HG03354 (cell line): Measurements from ENCODE around the gene IGSF6.
"Not testable (repeated sequence)": the region's sequence is repeated elsewhere in the genome, so short reads cannot be mapped to it uniquely, and the experiment has no call there.

Experiments used
- ATAC-seq: cut with Tn5 transposase; IDR thresholded peaks from one replicate; pipeline ENCODE4 v1.9.1; 2021; ENCODE audit warnings: mild to moderate bottlenecking; ENCODE audit not compliant: unreplicated experiment, poor library complexity, severe bottlenecking

The IGSF6 gene

GRCh38 chr16:21608639-21609328 is 43.6 kb downstream of the IGSF6 start:
- ATAC-seq: no peak

DNA sequence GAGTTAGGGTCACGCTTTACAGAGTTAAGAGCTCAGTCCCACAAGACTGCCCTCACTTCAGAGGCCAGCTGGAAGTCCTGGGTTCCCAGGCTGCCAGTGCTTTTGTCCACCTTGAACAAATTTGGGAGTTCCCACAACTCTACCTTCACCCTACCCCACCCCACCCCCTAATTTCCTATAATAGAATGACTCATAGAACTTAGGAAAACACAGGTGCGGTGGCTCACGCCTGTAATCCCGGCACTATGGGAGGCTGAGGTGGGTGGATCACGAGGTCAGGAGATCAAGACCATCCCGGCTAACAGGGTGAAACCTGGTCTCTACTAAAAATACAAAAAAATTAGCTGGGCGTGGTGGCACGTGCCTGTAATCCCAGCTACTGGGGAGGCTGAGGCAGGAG is 46.6 kb downstream of the IGSF6 start:
- not testable (repeated sequence) for ATAC-seq

DNA sequence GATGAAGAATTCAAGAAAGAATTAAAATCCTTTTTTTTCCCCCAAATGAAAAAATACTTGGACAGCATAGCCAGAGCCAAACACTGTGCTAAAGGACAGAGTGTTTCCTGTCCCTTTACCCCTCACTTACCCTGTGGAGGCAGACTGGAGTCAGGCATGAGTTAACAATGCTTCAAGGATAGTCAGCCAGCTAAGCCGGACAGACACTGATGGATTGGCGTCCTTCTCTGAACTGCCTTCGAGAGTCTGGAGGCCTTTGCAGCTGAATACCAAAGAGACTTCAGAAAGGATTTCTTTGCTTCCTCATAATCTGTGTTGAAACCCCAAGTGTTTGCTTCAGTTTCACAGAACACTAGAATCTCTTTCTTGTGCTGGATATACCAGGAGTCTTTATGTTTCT is 48.5 kb downstream of the IGSF6 start:
- no peak for ATAC-seq

DNA sequence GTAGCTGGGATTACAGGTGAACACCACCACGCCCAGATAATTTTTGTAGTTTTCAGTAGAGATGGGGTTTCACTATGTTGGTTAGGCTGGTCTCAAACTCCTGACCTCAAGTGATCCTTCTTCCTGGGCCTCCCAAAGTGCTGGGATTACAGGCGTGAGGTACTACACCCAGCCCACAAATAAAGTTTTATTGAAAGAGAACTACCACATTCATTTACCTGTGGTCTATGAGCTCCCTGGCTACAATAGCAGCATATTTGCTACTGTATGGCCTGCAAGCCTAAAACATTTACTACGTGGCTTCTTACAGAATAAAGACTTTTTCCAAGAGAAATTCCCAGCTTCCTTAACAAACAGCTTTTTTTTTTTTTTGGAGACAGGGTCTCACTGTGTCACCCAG is 49.6 kb downstream of the IGSF6 start:
- no peak for ATAC-seq

DNA sequence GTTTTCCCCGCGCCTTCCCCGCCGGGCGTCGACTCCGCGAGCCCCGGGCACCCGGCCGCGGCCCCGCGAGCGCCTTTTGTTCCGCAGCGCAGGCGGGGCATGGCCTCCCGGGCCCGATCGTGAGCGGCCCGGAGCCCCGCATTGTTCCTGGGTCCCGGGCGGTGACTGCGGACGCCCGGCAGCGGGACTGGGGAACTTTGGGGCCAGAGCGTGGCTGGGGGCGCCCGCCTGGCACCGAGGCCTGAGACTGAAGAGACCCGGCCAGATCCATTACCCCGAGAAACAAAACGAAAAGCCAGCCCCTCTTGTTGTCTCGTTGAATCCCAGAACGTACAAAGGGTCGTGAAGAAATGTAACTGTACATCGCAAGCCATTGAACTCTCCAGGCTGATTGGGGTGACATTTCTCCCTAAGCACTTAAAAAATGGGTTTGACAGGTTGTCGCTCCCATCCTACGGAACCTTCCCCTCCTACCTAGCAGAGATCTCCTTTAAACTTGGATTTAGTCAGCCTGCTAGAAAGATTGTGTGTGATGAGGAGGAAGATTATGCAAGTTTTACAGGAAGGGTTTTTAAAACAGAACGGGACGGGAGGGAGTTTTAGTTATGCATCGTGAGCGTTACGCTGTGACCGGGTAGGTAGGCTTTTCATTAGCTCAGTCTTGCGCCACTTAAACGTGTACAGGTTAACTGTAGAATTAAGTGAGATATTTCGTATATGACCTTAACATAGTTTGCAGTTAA is 52.2 kb downstream of the IGSF6 start:
- ATAC-seq: peak; percentile 29

DNA sequence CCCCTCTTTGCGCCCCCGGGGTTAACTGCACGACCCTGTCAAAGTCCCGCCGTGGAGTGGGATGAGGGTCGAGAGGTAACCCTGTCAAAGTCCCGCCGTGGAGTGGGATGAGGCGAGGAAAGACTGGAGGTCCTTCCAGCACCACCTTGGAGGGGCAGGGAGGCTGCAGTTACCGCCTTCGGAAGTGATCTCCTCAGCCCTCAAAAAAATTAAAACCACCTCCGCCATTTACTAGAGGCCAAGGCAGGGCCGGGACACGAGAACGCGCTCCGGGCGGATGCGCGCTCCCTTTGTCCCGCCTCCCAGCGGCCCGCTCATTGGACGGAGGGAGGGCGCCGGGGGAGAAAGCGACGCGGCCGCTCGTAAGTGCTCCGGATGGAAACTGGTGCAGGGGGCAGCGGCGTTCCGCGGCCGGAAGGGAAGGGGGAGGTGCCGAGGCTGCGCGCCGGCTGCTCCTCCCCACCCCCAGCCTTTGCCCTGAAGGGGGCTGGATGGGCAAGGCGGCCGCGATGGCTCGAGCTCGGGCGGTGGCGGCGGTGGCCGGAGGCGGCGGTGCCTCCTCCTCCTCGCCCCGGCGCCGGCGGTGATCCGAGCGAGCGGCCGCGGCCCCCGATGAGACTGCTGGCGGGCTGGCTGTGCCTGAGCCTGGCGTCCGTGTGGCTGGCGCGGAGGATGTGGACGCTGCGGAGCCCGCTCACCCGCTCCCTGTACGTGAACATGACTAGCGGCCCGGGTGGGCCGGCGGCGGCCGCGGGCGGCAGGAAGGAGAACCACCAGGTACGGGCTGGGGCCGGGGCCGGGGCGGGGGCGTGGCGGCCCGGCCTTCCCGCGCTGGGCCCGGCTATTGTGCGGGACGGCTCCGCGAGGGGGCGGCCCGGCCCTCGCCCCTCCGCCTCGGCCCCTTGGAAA is 53.0 kb downstream of the IGSF6 start, which contains the start of gene METTL9:
METTL9 (plus strand) TSS at position 456 of the 909 bp plus-strand sequence; CDS start at position 613, 157 bp downstream.
- peak; percentile 92 for ATAC-seq

DNA sequence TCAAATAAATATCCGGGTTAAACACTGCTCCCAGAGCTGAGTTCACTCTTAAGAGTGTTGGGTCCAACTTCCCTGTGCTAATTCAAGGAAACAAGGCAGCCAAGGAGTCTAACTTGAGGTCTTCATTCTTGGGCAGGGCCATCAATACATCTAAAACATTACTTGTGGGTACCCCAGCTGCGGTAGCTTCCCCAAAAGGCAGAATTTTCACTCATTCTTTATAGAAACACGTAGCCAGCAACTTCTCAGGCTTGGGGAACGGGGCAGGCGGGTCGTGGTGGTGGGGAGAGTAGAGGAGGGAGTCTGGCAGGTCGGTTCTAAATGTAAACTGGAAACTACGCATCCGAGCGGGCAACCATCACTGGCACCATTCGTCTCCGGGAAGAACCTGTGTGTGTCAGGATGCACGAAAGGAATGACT is 53.7 kb downstream of the IGSF6 start:
- ATAC-seq: no peak

- ATAC-seq: no peak
Observed at GRCh38 chr16:21598206-21598605, 54.2 kb downstream of the IGSF6 start.

- ATAC-seq: no peak
Observed at GRCh38 chr16:21597561-21598030, 54.8 kb downstream of the IGSF6 start.

DNA sequence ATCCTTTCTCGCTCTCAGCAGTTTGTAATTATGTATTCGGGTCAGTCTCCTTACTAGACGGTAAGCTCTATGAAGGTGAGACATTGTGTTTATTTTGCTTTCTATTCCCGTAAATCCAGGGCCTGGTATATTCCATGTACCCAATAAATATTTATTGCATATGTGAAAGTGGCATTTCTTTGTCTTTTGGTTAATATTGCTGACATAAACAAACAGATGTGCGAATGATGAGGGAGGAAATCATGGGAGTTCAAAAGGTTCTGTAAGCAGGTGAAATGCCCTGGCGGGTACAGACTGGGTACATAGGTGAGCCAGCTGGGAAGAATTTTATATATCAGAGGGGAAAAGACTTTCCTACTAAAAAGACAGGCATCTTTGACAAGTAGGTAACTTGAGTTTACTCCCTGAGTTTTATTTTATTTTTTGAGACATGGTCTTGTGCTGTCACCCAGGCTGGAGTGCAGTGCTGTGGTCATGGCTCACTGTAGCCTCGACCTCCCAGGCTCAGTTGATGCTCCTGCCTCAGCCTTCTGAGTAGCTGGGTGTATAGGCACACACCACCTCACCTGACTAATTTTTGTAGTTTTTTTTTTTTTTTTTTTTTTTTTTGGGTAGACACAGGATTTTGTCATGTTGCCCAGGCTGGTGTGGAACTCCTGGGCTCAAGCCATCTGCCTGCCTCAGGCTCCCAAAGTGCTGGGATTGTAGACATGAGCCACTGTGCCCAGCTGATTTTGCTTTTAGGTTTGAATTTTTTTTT is 58.7 kb downstream of the IGSF6 start:
- no peak for ATAC-seq

DNA sequence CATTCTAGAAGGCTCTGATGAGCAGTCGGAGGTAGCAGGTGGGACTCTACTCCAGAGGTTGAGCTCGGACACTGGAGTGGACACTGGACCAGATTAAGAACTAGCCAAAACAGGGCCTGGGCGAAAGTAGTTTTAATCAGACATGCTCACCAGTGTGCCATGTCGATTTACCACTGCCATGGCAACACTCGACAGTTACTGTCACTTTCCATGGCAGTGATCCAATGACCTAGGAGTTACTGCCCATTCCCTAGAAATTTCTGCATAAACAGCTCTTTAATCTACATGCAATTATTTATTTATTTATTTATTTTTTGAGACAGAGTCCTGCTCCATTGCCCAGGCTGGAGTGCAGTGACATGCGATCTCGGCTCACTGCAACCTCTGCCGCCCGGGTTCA is 60.2 kb downstream of the IGSF6 start:
- no peak for ATAC-seq

- no peak for ATAC-seq
Observed at GRCh38 chr16:21590796-21591195, 61.6 kb downstream of the IGSF6 start.

- no peak for ATAC-seq
Observed at GRCh38 chr16:21590287-21590686, 62.1 kb downstream of the IGSF6 start.

- ATAC-seq: no peak
Observed at GRCh38 chr16:21589551-21589950, 62.9 kb downstream of the IGSF6 start.
